PC-3 (cell line): ENCODE results near the gene DYSF. TPM values are rescaled to one million over a fixed set of nuclear protein-coding genes. Genes with fewer than 3 reads are reported as not detected.
A peak's percentile ranks its signal among the peaks of the same experiment; 100 is the strongest.

Experiments used
- ATAC-seq: fragments of 200-7000 bp; cut with Tn5 transposase; 2 replicates; pipeline ENCODE4 v1.9.1; 2020; ENCODE audit warnings: mild to moderate bottlenecking, moderate library complexity
- BruUV-seq: library from RNA; stranded (reverse); fragments of 400-500 nt; replicated peaks from 2 replicates; lab custom pipeline; 2021; lab: Mats Ljungman, UMichigan
- CTCF ChIA-PET: fragments of 300-600 bp; sonication (Branson Sonifier 250); formaldehyde crosslinking; loops from one replicate; lab custom pipeline; 2022; ENCODE audit warnings: antibody characterized with exemption; lab: Charles Lee
- POLR2A ChIA-PET: fragments of 300-600 bp; sonication (Branson Sonifier 250); formaldehyde crosslinking; loops from one replicate; lab custom pipeline; 2022; ENCODE audit warnings: antibody characterized with exemption; ENCODE audit not compliant: unreplicated experiment; lab: Charles Lee
- DNase-seq: peaks from one replicate; pipeline ENCODE4 v3.0.0-alpha.2; 2015
- H2AFZ ChIP-seq: fragments of 300-600 bp; sonication (generic); 2 replicates; pipeline ENCODE4 v1.6.0; 2016; ENCODE audit warnings: antibody characterized with exemption, low read length
- H3F3A ChIP-seq: fragments of 300-600 bp; sonication (generic); one replicate; pipeline ENCODE4 v1.6.0; 2017; ENCODE audit warnings: antibody characterized with exemption, low read length, control low read depth, mild to moderate bottlenecking; ENCODE audit not compliant: unreplicated experiment
- H3K27ac ChIP-seq: fragments of 300-600 bp; sonication (generic); 2 replicates; pipeline ENCODE4 v1.5.1; 2016; ENCODE audit warnings: mild to moderate bottlenecking, low read length
- H3K27me3 ChIP-seq: fragments of 300-600 bp; sonication (generic); 2 replicates; pipeline ENCODE4 v1.6.1; 2016; ENCODE audit warnings: low read length, mixed read lengths
- H3K36me3 ChIP-seq: fragments of 300-600 bp; sonication (generic); 2 replicates; pipeline ENCODE4 v1.6.1; 2016; ENCODE audit warnings: low read depth, mixed run types, low read length, mixed read lengths
- H3K4me1 ChIP-seq: fragments of 300-600 bp; sonication (generic); 2 replicates; pipeline ENCODE4 v1.5.1; 2016; ENCODE audit warnings: low read length; ENCODE audit not compliant: insufficient read depth
- H3K4me2 ChIP-seq: fragments of 300-600 bp; sonication (generic); 2 replicates; pipeline ENCODE4 v1.6.0; 2016; ENCODE audit warnings: low read length
- H3K4me3 ChIP-seq: fragments of 300-600 bp; sonication (generic); 2 replicates; pipeline ENCODE4 v1.5.1; 2016; ENCODE audit warnings: mild to moderate bottlenecking, low read length, mixed read lengths
- H3K79me2 ChIP-seq: fragments of 300-600 bp; sonication (generic); 2 replicates; pipeline ENCODE4 v1.6.1; 2017; ENCODE audit warnings: low read length, mixed read lengths
- H3K9ac ChIP-seq: fragments of 300-600 bp; sonication (generic); 2 replicates; pipeline ENCODE4 v1.6.0; 2016; ENCODE audit warnings: mild to moderate bottlenecking, low read length
- H3K9me2 ChIP-seq: fragments of 300-600 bp; sonication (generic); replicated peaks from 2 replicates; pipeline ENCODE4 v1.6.1; 2016; ENCODE audit warnings: mixed run types, low read length, mixed read lengths
- H3K9me3 ChIP-seq: fragments of 300-600 bp; sonication (generic); 2 replicates; pipeline ENCODE4 v1.6.1; 2016; ENCODE audit warnings: low read length, mixed read lengths
- H4K20me1 ChIP-seq: fragments of 300-600 bp; sonication (generic); 2 replicates; pipeline ENCODE4 v1.6.1; 2016; ENCODE audit warnings: low read length, mixed read lengths
- EZH2 ChIP-seq: fragments of 300-600 bp; sonication (generic); IDR thresholded peaks from one replicate; pipeline ENCODE4 v1.6.1; 2017; ENCODE audit warnings: antibody characterized with exemption, mild to moderate bottlenecking, low read length; ENCODE audit not compliant: unreplicated experiment
- EZH2phosphoT487 ChIP-seq: fragments of 300-600 bp; sonication (generic); IDR thresholded peaks from 2 replicates; pipeline ENCODE4 v1.6.1; 2018; ENCODE audit warnings: mild to moderate bottlenecking, antibody characterized with exemption, low read length, borderline replicate concordance
- intact Hi-C: fragments of 100-400 bp; cut with micrococcal nuclease; formaldehyde crosslinking; loops from 2 replicates; pipeline ENCODE4 v1.9.0; 2023
- total RNA-seq: library from RNA; depleted of rRNA; stranded (reverse); fragments of >200 nt; gene quantifications from 2 replicates; pipeline ENCODE4 v1.2.3, GENCODE V29; 2014
- TF ChIP-seq, protein P1 (sequence below): fragments of 300-600 bp; sonication (generic); conservative IDR thresholded peaks from 2 replicates; pipeline ENCODE4 v1.5.1; 2017; ENCODE audit warnings: antibody characterized with exemption, low read depth, mild to moderate bottlenecking, low read length

The DYSF gene
- total RNA-seq, 1 experiment from 2014 or later, result 13.0 TPM

DNA sequence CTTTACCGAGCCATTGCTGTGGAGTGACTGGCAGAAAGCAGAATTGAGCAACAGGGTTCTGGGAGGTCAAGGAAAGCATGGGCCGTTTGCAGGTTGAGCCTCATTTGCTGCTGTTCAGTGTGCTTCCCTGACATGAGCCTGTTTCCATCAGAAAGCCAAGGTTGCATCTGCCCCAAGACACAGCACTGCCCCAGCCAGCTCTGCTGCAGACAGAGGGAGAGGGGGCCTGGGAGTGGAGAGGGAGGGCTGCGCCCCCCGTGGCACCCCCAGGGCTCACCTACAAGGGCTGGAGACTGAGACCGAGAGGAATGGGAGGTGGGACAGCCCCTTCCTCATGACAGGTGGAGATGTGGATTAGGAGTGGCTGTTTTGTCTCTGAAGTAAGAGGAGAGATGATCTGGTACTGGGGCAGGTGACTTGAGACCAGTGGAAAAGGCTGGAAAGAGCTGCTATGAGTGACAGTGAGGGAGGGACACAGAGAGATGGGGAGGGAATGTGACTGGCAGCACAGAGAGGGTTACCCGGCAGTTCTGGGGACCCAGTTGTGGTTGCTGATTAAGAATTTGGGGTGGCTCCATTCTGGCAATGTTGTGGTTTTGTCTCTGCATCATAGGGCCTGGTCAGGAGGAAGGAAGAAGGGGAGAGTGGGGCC, 218.0 kb downstream of the DYSF start:
- H3K36me3 ChIP-seq, result no peaks in the 10 kb centered on the region
- H3K4me3 ChIP-seq, result no peak overlapping the region
- TF ChIP-seq EZH2, result no peak
- TF ChIP-seq, protein P1, sequence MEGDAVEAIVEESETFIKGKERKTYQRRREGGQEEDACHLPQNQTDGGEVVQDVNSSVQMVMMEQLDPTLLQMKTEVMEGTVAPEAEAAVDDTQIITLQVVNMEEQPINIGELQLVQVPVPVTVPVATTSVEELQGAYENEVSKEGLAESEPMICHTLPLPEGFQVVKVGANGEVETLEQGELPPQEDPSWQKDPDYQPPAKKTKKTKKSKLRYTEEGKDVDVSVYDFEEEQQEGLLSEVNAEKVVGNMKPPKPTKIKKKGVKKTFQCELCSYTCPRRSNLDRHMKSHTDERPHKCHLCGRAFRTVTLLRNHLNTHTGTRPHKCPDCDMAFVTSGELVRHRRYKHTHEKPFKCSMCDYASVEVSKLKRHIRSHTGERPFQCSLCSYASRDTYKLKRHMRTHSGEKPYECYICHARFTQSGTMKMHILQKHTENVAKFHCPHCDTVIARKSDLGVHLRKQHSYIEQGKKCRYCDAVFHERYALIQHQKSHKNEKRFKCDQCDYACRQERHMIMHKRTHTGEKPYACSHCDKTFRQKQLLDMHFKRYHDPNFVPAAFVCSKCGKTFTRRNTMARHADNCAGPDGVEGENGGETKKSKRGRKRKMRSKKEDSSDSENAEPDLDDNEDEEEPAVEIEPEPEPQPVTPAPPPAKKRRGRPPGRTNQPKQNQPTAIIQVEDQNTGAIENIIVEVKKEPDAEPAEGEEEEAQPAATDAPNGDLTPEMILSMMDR, result no peak
- no peak for TF ChIP-seq EZH2phosphoT487
- no peaks in the 10 kb centered on the region for H3K9me2 ChIP-seq
- no peak overlapping the region for H3K9ac ChIP-seq
- H3K9me3 ChIP-seq, result no peaks in the 10 kb centered on the region
- CTCF ChIA-PET, result no interaction called here
- no peaks in the 10 kb centered on the region for H3K4me1 ChIP-seq
- no peaks in the 10 kb centered on the region for H3K27me3 ChIP-seq
- ATAC-seq (no peak), DNase-seq (no peak)
- no peak overlapping the region for H3K27ac ChIP-seq
- H3K79me2 ChIP-seq, result no peaks in the 10 kb centered on the region
- H2AFZ ChIP-seq, result no peak overlapping the region
- no peaks in the 10 kb centered on the region for H4K20me1 ChIP-seq
- no peak overlapping the region for H3K4me2 ChIP-seq
- POLR2A ChIA-PET, result no interaction called here
- intact Hi-C loops, result no loop called here
- no TSS peak for BruUV-seq
- H3F3A ChIP-seq, result no peaks in the 10 kb centered on the region

DNA sequence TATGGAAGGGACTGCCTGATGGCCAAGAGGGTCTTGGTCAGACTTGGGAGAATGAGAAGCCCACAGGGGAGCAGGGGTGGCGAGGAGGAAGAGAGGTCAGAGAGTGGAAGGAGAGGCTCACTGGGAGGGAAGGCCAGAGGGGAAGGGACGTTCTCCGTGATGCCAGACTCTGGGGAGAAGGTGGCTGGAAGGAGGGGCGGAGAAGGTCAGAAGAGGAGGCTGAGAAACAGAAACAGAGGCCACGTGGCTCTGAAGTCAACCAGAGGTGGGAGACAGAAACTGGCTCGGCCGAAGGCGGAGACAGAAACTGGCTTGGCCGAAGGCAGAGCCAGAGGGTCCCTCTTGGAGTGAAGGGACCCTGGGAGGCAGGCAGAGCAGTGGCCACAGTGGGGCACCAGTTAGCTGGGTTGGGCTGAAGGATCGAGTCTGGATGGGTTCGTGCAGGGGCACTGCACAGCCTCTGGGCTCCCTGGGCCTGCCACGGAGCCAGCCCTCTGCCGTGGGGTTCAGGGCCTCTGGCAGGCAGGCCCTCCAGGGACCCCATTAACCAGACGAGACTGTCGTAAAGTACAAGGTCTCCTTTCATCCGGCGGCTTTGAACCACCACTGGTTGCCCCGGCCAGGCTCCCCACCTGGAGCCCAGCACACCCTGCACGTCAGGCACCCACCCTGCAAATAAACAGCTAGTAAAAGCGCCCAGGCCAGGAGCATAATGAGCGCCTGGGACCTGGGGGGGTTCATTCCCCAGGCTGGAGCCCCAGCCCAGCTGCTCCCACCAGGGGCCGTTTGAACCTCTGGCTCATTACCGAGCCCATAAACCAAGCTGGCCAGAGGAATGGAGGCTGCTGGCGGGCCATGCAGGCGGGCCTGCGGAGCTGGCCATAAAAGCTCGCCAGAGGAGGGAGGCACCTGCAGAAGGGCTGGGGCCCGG, 218.8 kb downstream of the DYSF start:
- no peak overlapping the region for H2AFZ ChIP-seq
- H3K9ac ChIP-seq, result no peak overlapping the region
- intact Hi-C loops, result no loop called here
- TF ChIP-seq EZH2, result no peak
- TF ChIP-seq, protein P1, result peak; percentile 35
- no peak for TF ChIP-seq EZH2phosphoT487
- POLR2A ChIA-PET, result no interaction called here
- H3K27me3 ChIP-seq, result no peaks in the 10 kb centered on the region
- H3K4me2 ChIP-seq, result no peak overlapping the region
- no peaks in the 10 kb centered on the region for H3F3A ChIP-seq
- H3K36me3 ChIP-seq, result no peaks in the 10 kb centered on the region
- CTCF ChIA-PET, result no interaction called here
- no peaks in the 10 kb centered on the region for H3K9me2 ChIP-seq
- no peak overlapping the region for H3K27ac ChIP-seq
- H3K9me3 ChIP-seq, result no peaks in the 10 kb centered on the region
- H3K4me1 ChIP-seq, result no peaks in the 10 kb centered on the region
- ATAC-seq (no peak), DNase-seq (no peak)
- no TSS peak for BruUV-seq
- H4K20me1 ChIP-seq, result no peaks in the 10 kb centered on the region
- no peaks in the 10 kb centered on the region for H3K79me2 ChIP-seq
- no peak overlapping the region for H3K4me3 ChIP-seq
